SJCRH30 (cell line): ENCODE data around the gene MYO1E. TPM values are rescaled to one million over a fixed set of nuclear protein-coding genes. Genes with fewer than 3 reads are reported as not detected.

Source experiments
- DNase-seq, 2 experiments: peaks; one replicate each; pipeline ENCODE4 v3.0.0-alpha.2; 2015 to 2020
- H3K27ac ChIP-seq: fragments of 250-450 bp; sonication (Bioruptor Pico); 2 replicates; pipeline ENCODE4 v1.5.1; 2020; ENCODE audit warnings: mild to moderate bottlenecking, moderate library complexity
- H3K27me3 ChIP-seq: fragments of 250-450 bp; sonication (Bioruptor Pico); 2 replicates; pipeline ENCODE4 v1.5.1; 2020; ENCODE audit warnings: mild to moderate bottlenecking, moderate library complexity
- H3K36me3 ChIP-seq: fragments of 250-450 bp; sonication (Bioruptor Pico); 2 replicates; pipeline ENCODE4 v1.5.1; 2020; ENCODE audit warnings: mild to moderate bottlenecking, moderate library complexity
- H3K4me1 ChIP-seq: fragments of 250-450 bp; sonication (Bioruptor Pico); 2 replicates; pipeline ENCODE4 v1.5.1; 2020; ENCODE audit warnings: mild to moderate bottlenecking, moderate library complexity
- H3K4me3 ChIP-seq: fragments of 250-450 bp; sonication (Bioruptor Pico); 2 replicates; pipeline ENCODE4 v1.5.1; 2020; ENCODE audit warnings: mild to moderate bottlenecking, moderate library complexity
- H3K9me3 ChIP-seq: fragments of 250-450 bp; sonication (Bioruptor Pico); replicated peaks from 2 replicates; pipeline ENCODE4 v1.5.1; 2020; ENCODE audit warnings: mild to moderate bottlenecking, moderate library complexity
- total RNA-seq: library from RNA; depleted of rRNA; stranded (reverse); fragments of >200 nt; shearing (Covaris generic); gene quantifications from 2 replicates; pipeline ENCODE4 v1.2.3, GENCODE V29; 2014

MYO1E gene
- total RNA-seq, 1 experiment from 2014 or later, result 176 TPM

DNA sequence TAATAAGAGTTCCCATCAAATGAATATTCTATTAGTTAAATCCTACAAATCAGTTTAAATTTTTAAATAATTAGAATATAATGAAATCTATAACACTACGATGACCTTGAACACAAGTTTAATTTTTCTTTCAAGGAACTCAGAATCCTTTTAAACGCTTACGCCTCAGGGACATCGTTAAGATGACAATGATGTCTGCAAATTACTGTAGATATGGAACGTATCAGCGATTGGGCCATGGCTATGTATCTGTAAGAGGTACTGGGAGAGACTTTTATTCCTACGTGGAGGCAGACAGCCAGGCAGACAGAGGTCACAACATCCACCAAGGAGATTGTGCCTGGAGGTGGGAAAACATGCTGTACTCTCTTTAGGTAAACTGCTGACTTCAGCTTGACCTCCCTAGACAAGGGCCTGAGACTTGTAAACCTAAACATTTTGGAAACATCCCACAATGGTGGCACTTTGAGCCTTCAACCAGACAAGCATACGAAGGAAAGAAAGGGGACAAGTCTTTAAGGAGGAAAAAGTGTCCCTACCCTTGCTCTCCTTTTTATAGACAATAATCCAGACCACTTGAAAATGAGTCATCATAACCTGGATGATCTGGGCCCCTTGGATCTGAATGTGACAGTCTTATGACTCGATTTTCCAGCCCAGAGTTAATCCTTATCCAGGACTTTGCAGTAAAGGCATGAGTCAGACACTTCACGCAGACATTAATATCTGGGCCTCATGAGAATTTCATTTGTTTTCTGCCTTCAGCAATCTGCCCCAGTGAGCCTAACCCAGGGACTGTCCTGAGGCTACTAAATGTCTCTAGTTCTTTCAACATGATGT, 172.8 kb downstream of the MYO1E start:
- Histone ChIP-seq H3K36me3 (peaks cover 47% of the 10 kb centered on the region), H3K4me1 (no peaks in the 10 kb centered on the region), H3K9me3 (no peaks in the 10 kb centered on the region), H3K27me3 (no peaks in the 10 kb centered on the region), H3K4me3 (no peak overlapping the region), H3K27ac (0 out of 2 replicates have a peak overlapping the region, but pooled peaks have one; percentile 3)
- DNase-seq, result peak in 1 of 2 experiments; percentile 18

DNA sequence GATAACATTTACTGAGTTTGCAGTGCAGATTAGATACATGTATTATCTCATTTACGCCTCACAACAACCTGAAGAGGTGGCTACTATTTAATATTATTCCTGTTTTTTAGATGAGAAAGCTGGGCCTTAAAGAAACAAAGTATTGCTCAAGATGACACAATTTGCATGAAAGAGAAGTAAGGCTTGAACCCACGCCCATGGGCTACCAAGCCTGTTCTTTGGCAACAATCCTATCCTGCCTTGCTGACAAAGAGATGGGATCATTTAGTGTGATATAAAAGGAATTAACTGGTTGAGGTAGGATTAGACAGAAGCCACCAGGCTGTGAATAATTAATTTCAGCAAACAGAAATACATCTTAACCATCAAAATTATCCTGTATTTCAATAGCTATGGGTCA, 175.2 kb downstream of the MYO1E start:
- Histone ChIP-seq H3K27me3 (no peaks in the 10 kb centered on the region), H3K36me3 (peaks cover 51% of the 10 kb centered on the region), H3K27ac (no peak overlapping the region), H3K4me3 (no peak overlapping the region), H3K4me1 (no peaks in the 10 kb centered on the region), H3K9me3 (no peaks in the 10 kb centered on the region)
- DNase-seq, result no peak

DNA sequence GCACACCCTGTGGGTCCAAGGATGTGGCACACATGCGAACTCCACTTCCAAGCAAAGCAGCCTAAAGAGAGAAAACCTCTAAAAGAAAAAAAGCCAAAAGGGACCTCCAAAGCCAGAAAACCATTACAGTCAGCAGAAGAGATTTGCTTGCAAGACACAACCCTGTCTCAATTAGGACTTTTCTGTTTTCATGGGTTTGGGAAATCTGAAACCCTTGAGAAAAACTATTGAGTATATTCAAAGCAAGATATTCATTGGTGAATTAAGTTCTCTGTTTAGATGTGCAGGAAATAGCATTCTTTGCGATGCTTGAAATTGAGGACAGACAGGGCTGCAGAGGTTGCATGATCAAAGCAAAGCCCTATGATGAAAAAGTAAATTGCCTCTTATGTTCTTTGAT, 176.3 kb downstream of the MYO1E start:
- Histone ChIP-seq H3K9me3 (no peaks in the 10 kb centered on the region), H3K4me1 (peaks cover 5% of the 10 kb centered on the region; the same call in 1 of the 2 replicates), H3K36me3 (peaks cover 50% of the 10 kb centered on the region), H3K27me3 (no peaks in the 10 kb centered on the region), H3K27ac (no peak overlapping the region), H3K4me3 (no peak overlapping the region)
- no peak for DNase-seq

DNA sequence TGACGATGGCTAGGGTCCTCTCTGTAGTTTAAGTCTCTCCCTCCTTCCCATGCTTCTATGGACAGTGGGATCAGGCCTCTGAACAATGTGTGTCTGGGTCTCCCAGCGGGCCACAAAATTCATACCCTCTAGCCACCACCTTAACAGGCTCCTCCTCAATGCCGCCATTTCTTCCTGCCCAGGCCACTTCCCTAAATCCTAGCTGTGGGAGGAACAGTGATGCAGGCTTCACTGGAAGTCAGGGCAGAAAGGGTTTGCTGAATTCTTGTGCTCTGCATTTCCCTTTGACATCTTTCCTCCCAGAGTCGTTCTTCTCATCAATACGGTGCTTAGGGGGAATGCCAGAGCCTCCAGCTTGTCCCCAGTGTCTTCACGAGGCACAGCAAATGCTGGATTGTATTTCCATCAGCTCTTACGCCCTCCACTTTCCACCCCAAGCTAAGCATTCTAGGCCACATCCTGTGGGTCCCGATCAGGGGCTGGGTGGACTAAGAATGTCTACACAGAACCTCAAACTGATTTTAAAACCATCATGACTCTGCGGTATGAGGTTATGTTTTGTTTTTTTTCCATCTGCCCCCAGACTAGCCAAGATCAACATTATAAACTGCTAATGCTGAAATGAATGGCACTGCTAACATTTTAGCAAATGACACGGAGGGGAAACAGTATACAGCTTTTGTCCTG, 177.9 kb downstream of the MYO1E start:
- H3K27me3 ChIP-seq, result no peaks in the 10 kb centered on the region
- peaks cover 58% of the 10 kb centered on the region for H3K36me3 ChIP-seq
- no peak overlapping the region for H3K27ac ChIP-seq
- H3K4me3 ChIP-seq, result no peak overlapping the region
- DNase-seq, result no peak
- no peaks in the 10 kb centered on the region for H3K9me3 ChIP-seq
- peaks cover 5% of the 10 kb centered on the region; the same call in 1 of the 2 replicates for H3K4me1 ChIP-seq

DNA sequence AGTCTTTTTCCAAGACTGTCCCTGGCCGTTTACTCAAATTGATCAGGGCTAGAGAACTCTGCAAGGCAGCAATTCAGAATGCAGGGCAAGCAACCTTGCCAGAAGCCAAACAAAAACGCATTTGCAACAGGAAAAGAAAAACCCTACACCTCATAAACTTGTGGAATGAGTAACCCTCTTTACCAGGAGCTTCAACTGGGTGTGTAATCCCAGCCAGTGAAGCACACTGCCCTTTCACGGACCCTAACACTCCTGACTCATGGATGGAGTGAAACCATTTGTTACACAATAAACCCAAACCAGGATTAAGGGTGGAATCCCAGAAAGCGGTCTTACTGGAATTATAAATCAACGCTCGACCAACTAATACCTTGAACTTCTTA, 180.8 kb downstream of the MYO1E start:
- H3K4me1 ChIP-seq, result peaks cover 5% of the 10 kb centered on the region; the same call in 1 of the 2 replicates
- H3K27ac ChIP-seq, result peak overlapping the region; percentile 42
- DNase-seq, result no peak
- peaks cover 74% of the 10 kb centered on the region for H3K36me3 ChIP-seq
- H3K4me3 ChIP-seq, result no peak overlapping the region
- H3K27me3 ChIP-seq, result no peaks in the 10 kb centered on the region
- H3K9me3 ChIP-seq, result no peaks in the 10 kb centered on the region

DNA sequence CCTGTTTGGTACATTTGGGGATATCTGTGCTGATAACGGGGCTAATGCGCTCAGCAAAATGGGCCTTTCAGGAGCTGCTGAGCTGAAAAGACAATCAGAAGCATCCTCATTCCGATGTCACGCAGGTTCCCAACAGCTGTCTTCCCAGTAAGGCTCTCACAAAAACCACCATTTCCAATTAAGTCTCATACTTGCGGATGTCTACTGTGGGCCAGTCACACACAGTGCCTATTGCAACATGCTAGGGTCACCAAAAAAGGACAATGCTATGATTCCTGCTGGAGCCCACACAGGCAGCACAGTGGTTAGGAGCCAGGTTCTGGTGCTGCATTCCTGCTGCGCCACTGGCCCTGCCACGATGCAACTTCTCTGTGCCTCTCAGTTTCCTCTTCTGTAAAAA, 182.4 kb downstream of the MYO1E start:
- H3K27ac ChIP-seq, result no peak overlapping the region

DNA sequence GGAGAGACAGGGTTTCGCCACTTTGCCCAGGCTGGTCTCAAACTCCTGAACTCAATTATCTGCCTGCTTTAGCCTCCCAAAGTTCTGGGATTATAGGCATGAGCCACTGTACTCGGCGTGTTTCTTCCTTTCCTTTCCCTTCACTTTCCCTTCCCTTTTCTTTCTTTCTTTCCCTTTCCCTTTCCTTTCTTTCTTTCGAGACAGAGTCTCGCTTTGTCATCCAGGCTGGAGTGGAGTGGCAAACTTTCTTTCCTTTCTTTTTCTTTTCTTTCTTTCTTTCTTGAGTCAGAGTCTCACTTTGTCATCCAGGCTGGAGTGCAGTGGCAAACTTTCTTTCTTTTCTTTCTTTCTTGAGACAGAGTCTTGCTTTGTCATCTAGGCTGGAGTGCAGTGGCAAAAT, 183.4 kb downstream of the MYO1E start:
- Histone ChIP-seq H3K27ac (no peak overlapping the region), H3K9me3 (no peaks in the 10 kb centered on the region), H3K4me3 (no peak overlapping the region), H3K4me1 (peaks cover 5% of the 10 kb centered on the region; the same call in 1 of the 2 replicates), H3K27me3 (no peaks in the 10 kb centered on the region), H3K36me3 (peaks cover 80% of the 10 kb centered on the region)
- no peak for DNase-seq

More for the DNA sequence above, 182.4 kb downstream of the MYO1E start:
- H3K9me3 ChIP-seq, result no peaks in the 10 kb centered on the region
- H3K27me3 ChIP-seq, result no peaks in the 10 kb centered on the region
- peaks cover 5% of the 10 kb centered on the region; the same call in 1 of the 2 replicates for H3K4me1 ChIP-seq
- peaks cover 79% of the 10 kb centered on the region for H3K36me3 ChIP-seq
- H3K4me3 ChIP-seq, result no peak overlapping the region
- DNase-seq, result no peak

DNA sequence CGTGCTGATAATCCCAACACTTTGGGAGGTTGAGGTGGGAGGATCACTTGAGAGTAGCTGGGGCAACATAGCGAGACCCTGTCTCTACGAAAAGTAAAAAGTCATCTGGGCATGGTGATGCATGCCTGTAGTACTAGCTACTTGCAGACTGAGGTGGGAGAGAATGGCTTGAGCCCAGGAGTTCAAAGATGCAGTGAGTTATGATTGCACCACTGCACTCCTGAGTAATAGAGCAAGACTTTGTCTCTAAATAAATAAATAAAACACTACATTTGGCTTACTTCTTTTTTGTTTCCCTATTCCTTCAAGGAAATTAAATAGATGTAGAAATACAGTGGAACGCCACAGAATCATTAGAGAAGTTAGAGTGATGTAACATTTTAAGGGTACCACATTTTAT, 186.2 kb downstream of the MYO1E start:
- H3K4me3 ChIP-seq, result no peak overlapping the region
- no peaks in the 10 kb centered on the region for H3K9me3 ChIP-seq
- no peaks in the 10 kb centered on the region for H3K27me3 ChIP-seq
- DNase-seq, result no peak
- peaks cover 82% of the 10 kb centered on the region for H3K36me3 ChIP-seq
- H3K4me1 ChIP-seq, result peaks cover under 1% of the 10 kb centered on the region; the same call in 1 of the 2 replicates
- H3K27ac ChIP-seq, result no peak overlapping the region

DNA sequence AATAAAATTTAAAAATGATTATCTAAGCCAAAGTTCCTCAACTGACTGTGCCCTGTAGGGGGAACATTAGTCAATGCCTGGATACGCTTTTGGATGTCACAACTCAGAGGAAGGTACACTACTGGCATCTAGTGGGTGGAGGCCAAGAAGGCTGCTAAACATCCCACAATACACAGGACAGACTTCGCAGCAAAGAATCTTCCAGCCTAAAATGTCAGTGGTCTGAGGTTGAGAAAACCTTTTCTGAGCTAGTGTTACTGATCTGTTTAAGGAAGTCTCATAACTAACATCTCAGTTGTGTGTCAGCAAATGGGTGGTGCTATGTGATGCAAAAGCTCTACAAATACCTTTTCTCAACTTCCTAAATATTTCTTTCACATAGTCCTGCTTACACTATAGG, 186.9 kb downstream of the MYO1E start:
- no peak overlapping the region for H3K27ac ChIP-seq
- DNase-seq, result no peak
- H3K36me3 ChIP-seq, result peaks cover 81% of the 10 kb centered on the region

DNA sequence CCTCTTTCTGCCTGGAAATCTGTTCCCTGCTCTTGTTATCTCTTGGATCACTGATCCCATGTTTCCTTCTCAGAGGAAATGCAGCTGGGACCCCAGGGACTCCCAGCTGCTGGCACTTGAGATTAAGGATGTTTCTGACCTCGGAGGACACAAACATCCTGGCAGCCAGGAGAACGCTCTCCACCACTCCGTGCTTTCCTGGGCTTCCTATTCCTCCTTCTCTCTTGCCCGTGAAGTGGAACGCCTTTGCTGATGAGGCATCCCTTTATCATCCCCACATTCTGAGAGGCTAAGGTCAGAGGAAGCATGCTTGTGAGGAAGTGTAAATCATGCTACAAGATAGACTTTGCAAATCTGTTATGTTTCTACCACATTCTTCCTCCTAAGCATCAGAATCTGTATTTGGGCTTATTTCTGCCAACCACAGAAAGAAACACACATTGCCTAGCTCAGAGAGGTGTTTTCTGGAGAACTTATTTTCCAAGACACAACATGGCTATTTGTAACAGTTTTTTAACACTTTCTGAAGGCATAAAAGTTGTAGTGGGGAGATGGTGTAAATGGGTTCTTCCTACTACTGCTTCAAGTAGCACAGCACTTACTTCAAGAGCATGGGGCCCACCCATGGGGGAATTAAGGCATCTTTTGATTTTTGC, 191.6 kb downstream of the MYO1E start:
- H3K27ac ChIP-seq, result no peak overlapping the region
- no peak overlapping the region for H3K4me3 ChIP-seq
- H3K4me1 ChIP-seq, result peaks cover 18% of the 10 kb centered on the region
- H3K27me3 ChIP-seq, result no peaks in the 10 kb centered on the region
- peaks cover 53% of the 10 kb centered on the region for H3K36me3 ChIP-seq
- no peaks in the 10 kb centered on the region for H3K9me3 ChIP-seq
- DNase-seq, result peak in 1 of 2 experiments; percentile 26

More for the DNA sequence above, 186.9 kb downstream of the MYO1E start:
- Histone ChIP-seq H3K4me3 (no peak overlapping the region), H3K9me3 (no peaks in the 10 kb centered on the region), H3K4me1 (0 out of 2 replicates have a peak, but pooled peaks cover 3% of the 10 kb centered on the region), H3K27me3 (no peaks in the 10 kb centered on the region)

DNA sequence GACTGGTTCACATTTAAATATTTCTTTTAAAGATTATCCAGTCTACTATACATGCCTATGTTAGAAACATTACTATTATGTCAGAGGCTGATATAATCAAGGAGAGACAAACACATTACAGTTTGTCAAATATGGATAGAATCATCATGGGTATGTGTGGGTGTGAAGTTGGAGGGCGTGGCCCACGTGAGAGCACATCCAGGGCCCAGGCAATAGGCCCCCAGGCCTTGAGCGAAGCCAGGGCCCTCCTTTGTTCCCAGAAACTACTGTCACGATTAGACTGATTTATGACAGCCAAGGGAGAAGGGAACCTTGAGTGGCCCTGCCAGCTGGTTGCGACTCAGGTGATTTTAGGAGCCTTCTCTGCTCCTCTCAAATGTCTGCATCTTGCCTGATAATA, 193.0 kb downstream of the MYO1E start:
- Histone ChIP-seq H3K27ac (no peak overlapping the region), H3K4me3 (no peak overlapping the region), H3K4me1 (peaks cover 24% of the 10 kb centered on the region), H3K27me3 (no peaks in the 10 kb centered on the region), H3K36me3 (peaks cover 40% of the 10 kb centered on the region), H3K9me3 (no peaks in the 10 kb centered on the region)
- no peak for DNase-seq

DNA sequence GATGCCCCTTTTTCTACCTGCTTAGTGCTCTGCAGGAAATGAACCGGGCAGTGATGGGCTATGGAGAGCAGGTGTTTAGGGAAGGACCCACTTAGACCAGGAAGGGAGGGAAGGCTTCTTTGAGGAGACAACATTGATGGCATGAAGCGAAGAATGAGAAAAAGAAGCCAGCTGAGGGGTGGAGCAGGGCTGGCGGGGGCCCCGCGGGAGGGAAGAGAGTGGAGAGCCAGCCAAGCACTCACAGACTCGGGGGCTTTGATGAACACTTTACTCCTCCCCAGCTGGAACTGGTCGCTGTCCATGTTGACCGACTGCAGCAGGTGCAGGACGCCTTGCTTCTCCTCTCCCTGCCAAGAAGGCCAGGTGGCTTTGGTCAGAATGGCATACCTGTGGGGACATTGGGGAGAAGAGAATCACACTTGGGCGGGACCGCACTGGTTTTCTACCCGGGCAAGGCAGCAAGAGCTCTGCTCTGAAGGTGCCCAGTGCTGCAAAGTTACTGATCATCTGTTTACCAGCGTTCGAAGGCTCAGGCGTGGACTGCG, 194.4 kb downstream of the MYO1E start:
- H3K9me3 ChIP-seq, result no peaks in the 10 kb centered on the region
- peaks cover 31% of the 10 kb centered on the region for H3K36me3 ChIP-seq
- H3K27ac ChIP-seq, result no peak overlapping the region
- no peak overlapping the region for H3K4me3 ChIP-seq
- DNase-seq, result peak; percentile 76 to 84
- H3K4me1 ChIP-seq, result peaks cover 24% of the 10 kb centered on the region
- H3K27me3 ChIP-seq, result no peaks in the 10 kb centered on the region

DNA sequence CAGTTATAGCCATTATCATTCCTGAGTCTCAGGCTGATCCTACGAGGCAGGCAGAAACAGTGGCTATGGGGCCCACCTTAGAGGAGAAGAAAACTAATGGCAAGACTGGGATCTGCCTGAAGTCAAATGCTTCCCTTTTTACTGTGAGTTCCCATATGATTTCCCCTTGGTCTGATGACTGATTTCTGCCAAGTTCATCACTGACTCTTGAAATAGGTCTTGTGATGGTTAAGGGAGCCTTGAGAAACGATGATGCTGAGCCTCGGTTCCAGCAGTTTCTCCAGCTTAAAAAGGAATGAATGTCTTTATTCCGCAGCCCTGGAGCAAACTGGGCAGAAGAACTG, 195.4 kb downstream of the MYO1E start:
- Histone ChIP-seq H3K4me3 (no peak overlapping the region), H3K36me3 (peaks cover 31% of the 10 kb centered on the region), H3K27me3 (no peaks in the 10 kb centered on the region), H3K27ac (no peak overlapping the region), H3K4me1 (peaks cover 24% of the 10 kb centered on the region), H3K9me3 (no peaks in the 10 kb centered on the region)
- DNase-seq, result no peak

DNA sequence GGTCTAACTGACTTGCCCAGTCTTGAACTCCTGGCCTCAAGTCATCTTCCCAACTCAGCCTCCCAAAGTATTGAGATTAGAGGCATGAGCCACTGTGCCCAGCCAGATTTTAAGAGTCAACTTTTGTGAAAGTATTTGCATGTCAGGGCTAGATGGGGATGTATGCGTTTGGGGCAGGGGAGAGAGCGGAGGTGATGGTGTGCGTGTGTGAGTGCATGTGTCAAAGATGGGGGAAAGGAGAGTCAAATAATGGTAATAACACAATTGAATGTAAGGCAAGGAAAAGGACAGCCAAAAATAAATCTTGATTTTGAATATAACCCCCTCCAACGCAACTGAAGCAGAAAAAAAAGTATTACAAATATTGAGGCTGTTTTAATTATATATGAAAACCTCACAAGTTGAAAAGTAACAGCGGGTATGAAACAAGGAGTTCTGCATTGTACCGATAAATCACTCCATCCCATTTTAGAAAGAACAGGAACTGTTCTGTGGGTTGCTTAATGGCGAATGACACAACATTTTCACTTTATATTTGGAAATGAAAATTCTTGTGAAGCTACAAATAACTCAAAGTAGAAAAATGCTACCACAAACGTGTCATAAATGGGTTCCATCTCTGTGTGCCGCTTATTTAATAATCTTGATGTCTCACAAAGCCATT, 195.9 kb downstream of the MYO1E start:
- Histone ChIP-seq H3K9me3 (no peaks in the 10 kb centered on the region), H3K4me3 (no peak overlapping the region), H3K27me3 (no peaks in the 10 kb centered on the region), H3K36me3 (peaks cover 28% of the 10 kb centered on the region), H3K4me1 (peaks cover 24% of the 10 kb centered on the region), H3K27ac (no peak overlapping the region)
- no peak for DNase-seq
